Keratinocyte (primary cell): ENCODE data around the gene DNAJC22.

Experiments used
- EZH2 ChIP-seq: IDR thresholded peaks from one replicate; pipeline ENCODE4 v1.6.1; 2012; ENCODE audit warnings: inconsistent platforms, mild to moderate bottlenecking, low read length, moderate library complexity
- TF ChIP-seq, protein P1 (sequence below), 3 experiments: IDR thresholded peaks in 1 of 3; conservative IDR thresholded peaks in 1 of 3; optimal IDR thresholded peaks in 1 of 3; 2 replicates in 2 of 3; 3 replicates in 1 of 3; pipeline versions ENCODE3 to v1.5.1; 2011; ENCODE audit warnings: low read length in 3 of 3, mild to moderate bottlenecking in 3 of 3, moderate library complexity in 2 of 3, control low read depth in 1 of 3, inconsistent platforms in 1 of 3; ENCODE audit not compliant: insufficient read depth in 2 of 3; ENCODE audit errors: extremely low read depth in 1 of 3

GRCh38 chr12:49330631-49331379 lies 15.9 kb upstream of the DNAJC22 start:
- TF ChIP-seq, protein P1, sequence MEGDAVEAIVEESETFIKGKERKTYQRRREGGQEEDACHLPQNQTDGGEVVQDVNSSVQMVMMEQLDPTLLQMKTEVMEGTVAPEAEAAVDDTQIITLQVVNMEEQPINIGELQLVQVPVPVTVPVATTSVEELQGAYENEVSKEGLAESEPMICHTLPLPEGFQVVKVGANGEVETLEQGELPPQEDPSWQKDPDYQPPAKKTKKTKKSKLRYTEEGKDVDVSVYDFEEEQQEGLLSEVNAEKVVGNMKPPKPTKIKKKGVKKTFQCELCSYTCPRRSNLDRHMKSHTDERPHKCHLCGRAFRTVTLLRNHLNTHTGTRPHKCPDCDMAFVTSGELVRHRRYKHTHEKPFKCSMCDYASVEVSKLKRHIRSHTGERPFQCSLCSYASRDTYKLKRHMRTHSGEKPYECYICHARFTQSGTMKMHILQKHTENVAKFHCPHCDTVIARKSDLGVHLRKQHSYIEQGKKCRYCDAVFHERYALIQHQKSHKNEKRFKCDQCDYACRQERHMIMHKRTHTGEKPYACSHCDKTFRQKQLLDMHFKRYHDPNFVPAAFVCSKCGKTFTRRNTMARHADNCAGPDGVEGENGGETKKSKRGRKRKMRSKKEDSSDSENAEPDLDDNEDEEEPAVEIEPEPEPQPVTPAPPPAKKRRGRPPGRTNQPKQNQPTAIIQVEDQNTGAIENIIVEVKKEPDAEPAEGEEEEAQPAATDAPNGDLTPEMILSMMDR (optimal IDR thresholded peaks at IDR 0.05 in 1 of 3, IDR thresholded peaks at IDR 0.05 in 1 of 3, conservative IDR thresholded peaks at IDR 0.05 in 1 of 3; ENCODE audit: extremely low read depth in 1 of 3, insufficient read depth in 2 of 3, low read length in 3 of 3): no peak
- no peak for TF ChIP-seq EZH2
